ENCODE data around the gene TTLL11.

TTLL11 gene

GRCh38 chr9:121924700-121925099 is 168.4 kb downstream of the TTLL11 start:
- ChIA-PET CTCF (interaction anchor here (1.2 kb wide), 1 partner anchor 72 kb away, joined by 3 read pairs; no protein-coding TSS in a partner anchor), POLR2A (no interaction called here)
- TF ChIP-seq, protein P1, sequence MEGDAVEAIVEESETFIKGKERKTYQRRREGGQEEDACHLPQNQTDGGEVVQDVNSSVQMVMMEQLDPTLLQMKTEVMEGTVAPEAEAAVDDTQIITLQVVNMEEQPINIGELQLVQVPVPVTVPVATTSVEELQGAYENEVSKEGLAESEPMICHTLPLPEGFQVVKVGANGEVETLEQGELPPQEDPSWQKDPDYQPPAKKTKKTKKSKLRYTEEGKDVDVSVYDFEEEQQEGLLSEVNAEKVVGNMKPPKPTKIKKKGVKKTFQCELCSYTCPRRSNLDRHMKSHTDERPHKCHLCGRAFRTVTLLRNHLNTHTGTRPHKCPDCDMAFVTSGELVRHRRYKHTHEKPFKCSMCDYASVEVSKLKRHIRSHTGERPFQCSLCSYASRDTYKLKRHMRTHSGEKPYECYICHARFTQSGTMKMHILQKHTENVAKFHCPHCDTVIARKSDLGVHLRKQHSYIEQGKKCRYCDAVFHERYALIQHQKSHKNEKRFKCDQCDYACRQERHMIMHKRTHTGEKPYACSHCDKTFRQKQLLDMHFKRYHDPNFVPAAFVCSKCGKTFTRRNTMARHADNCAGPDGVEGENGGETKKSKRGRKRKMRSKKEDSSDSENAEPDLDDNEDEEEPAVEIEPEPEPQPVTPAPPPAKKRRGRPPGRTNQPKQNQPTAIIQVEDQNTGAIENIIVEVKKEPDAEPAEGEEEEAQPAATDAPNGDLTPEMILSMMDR (IDR thresholded peaks at IDR 0.05; ENCODE audit: control extremely low read depth, extremely low read depth, low read depth, missing control alignments) = no peak
- no peak for DNase-seq (ENCODE audit: extremely low spot score)

DNA sequence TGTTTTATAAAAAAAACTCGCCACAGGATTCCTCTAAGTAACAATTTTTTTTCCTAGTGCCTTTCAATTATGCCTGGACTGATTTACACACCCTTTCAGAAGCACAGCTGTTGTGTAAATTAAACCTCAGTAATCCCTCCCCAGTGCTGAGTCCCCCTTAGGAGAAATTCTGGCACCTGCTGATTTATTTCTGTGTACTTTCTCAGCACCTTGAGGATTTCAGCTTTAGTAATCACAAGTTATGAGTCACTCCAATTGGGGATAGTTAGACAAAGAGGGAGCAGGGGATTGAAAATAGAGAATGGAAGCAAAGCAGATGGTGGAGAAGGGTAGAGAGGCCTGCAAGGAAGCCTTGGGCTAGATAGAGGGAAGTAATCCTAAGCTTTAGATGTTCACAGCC is 171.7 kb downstream of the TTLL11 start:
- no peak for DNase-seq (ENCODE audit: extremely low spot score)
- ChIA-PET POLR2A (no interaction called here), CTCF (no interaction called here)
- TF ChIP-seq, protein P1 (IDR thresholded peaks at IDR 0.05; ENCODE audit: control extremely low read depth, extremely low read depth, low read depth, missing control alignments) = no peak

DNA sequence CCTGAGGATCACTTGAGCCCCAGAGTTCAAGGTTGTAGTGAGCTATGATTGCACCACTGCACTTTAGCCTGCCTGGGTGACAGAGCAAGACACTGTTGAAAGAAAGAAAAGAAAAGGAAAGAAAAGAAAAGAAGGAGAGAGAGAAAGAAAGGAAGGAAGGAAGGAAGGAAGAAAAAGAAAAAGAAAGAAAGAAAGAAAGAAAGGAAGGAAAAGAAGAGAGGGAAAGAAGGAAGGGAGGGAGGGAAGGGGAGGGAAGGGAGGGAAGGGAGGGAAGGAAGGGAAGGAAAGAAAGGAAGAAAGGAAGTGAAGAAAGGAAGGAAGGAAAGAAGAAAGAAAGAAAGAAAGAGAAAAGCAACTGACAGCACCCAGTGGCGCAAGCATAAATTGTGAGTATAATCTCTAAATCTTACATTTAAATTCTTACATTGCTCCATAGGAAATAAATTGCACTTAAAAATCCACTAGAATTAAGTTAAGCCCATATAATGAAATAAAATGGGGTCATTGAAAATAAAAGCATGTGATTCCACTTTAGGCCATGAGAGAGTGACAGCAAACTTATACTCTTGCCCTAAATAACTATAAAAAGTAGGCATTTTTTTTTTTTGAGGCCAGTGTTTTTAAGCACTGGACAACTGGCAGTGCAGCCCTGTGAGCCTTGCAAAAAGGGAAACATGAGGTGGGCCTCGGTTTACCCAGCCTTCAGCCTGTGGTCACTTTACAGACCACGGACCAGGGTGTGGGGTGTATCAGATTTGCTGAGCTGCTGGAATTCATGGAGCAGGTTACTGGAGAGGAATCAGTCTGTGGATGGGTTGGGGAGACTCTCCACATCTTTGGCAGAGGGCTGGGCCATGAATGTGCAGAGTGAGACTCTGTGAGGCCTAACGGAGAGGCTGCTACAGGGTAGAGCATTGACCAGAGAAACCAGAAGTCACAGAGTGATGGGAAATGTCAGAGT is 175.5 kb downstream of the TTLL11 start:
- TF ChIP-seq, protein P1 (IDR thresholded peaks at IDR 0.05; ENCODE audit: control extremely low read depth, extremely low read depth, low read depth, missing control alignments) = no peak
- CTCF ChIA-PET = no interaction called here
- POLR2A ChIA-PET = no interaction called here
- no peak for DNase-seq (ENCODE audit: extremely low spot score)

GRCh38 chr9:121915304-121915625 is 177.8 kb downstream of the TTLL11 start:
- ChIA-PET CTCF (interaction anchor here (1.0 kb wide), 1 partner anchor 10 kb away, joined by 3 read pairs; no protein-coding TSS in a partner anchor), POLR2A (no interaction called here)
- no peak for DNase-seq (ENCODE audit: extremely low spot score)
- TF ChIP-seq, protein P1 (IDR thresholded peaks at IDR 0.05; ENCODE audit: control extremely low read depth, extremely low read depth, low read depth, missing control alignments) = no peak

- ChIA-PET CTCF (interaction anchor here (1.0 kb wide), 1 partner anchor 9 kb away, joined by 3 read pairs; no protein-coding TSS in a partner anchor), POLR2A (no interaction called here)
- TF ChIP-seq, protein P1 (IDR thresholded peaks at IDR 0.05; ENCODE audit: control extremely low read depth, extremely low read depth, low read depth, missing control alignments) = no peak
- DNase-seq (ENCODE audit: extremely low spot score) = no peak
These were observed 178.4 kb downstream of the TTLL11 start for GRCh38 chr9:121914604-121915303.

DNA sequence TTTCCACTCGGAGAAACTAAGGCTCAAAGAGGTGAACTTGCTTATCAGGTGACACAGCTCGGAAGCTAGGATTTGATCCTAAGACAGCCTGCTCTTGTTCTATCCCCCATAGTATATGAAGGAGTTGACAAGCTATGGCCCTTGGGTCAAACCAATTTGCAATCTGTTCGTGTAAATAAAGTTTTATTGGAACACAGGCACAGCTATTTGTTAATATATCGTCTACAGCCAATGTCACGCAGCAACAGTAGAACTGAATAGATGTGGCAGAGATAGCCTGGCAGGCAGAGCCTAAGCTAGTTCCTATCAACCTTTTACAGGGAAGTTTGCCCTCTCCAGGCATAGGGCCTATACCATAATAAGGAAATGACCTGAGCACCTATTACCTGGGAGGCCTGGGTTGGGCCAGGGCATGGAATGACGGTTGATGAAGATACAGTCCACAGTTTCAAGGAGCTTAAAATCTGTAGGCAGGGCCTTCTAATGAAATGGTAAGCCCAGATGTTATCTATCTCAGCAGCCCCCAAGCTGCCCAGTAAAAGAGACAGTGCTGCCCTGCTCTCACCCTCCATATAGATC is 179.0 kb downstream of the TTLL11 start:
- no peak for DNase-seq (ENCODE audit: extremely low spot score)
- ChIA-PET POLR2A (no interaction called here), CTCF (interaction anchor here (1.2 kb wide), 1 partner anchor 13 kb away, joined by 3 read pairs; no protein-coding TSS in a partner anchor)
- TF ChIP-seq, protein P1 (IDR thresholded peaks at IDR 0.05; ENCODE audit: control extremely low read depth, extremely low read depth, low read depth, missing control alignments) = no peak

Measured in GM10248 (cell line).